ENCODE data around the gene HSP90AB1. TPM values are rescaled to one million over a fixed set of nuclear protein-coding genes. Genes with fewer than 3 reads are reported as not detected.

HSP90AB1 gene
- total RNA-seq, 1 donor from 2014 or later = 873 TPM

GRCh38 chr6:44262467-44263353 lies 15.8 kb downstream of the HSP90AB1 start:
- DNase-seq (ENCODE audit: low spot score) = no peak
- intact Hi-C loops (cut with DNase I) = no loop called here

DNA sequence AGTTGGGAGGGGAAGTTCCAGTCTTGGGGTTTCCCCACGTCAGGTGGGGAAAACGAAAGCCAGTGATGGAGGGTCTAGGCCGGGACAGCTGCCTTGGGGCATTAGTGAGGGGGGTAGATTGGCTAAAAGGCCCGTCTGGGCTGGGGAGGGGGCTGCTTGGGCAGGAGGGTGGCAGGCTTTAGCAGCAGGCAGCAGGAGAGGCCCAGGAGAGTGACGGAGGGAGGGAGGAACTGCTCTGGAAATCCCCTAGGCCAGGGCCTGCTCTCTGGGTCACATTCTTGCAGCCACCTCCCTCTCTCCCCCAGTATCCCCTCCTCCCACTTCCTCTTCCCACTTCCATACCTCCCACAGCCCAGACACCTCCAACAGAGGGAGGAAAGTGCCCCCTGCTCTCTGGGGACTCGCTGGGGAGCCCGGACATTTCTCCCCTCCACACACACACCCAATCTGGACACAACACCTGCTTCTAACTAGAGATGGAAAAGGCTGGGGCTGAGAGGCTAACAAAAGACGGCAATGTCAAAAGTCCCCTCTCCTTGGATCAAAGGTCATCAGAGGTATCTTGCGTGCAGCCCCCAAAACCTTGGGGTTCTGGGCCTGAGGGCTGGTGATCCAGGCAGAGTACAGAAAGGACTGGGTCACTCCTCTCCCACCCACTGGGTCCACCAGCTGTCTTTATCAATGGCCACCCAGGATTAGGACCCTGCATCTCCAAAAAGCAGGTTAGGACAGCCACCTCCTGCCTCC lies 16.6 kb downstream of the HSP90AB1 start:
- no peak for DNase-seq (ENCODE audit: low spot score)
- intact Hi-C loops (cut with DNase I) = no loop called here

DNA sequence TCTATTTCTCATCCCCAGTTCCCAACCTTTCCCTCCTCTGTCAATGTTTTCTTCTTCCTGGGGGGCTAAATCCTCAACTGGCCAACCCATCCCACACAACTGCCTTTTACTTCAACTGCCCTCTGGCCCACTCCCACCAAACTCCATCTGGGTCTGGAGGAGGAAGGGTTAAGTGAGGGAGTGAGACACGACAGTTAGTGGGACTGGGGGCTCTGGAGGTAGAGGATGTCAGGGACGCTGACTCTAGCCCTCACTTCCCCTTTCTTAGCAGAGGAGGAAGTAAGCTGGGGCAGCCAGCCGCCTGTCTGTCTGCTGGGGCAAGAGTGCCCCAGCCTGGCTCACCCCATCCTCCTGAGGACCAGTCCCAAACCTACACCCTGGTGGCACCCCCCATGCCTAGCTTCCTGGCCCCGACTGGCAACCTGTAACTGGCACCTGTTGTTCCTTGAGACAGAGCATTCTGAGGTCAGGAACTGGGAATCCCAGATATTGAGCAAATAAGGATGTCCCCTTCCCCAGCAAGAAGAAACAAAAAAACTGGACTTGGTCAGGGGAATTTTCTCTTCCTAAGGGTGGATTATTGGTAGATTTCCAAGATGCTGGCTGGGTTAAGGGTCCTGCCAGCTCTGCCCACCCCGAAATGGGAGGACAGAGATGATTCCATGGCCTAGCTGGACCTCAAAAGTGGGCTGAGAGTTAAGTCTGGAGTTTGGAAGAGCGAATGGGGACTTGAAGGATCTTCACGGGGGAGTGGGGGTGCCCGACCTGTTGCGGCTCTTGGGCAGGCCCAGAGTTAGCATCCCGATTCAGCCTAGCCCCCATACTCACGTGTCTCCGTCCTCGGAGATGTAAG lies 17.5 kb downstream of the HSP90AB1 start:
- intact Hi-C loops (cut with DNase I) = loop anchor here (5.0 kb wide), 1 partner anchor 48 kb away; the partner anchor contains the start of gene AARS2
- DNase-seq (ENCODE audit: low spot score) = peak; percentile 88

- intact Hi-C loops (cut with DNase I) = loop anchor here (5.0 kb wide), 1 partner anchor 47 kb away; the partner anchor contains the start of gene AARS2
Observed at GRCh38 chr6:44265007-44265721, 18.3 kb downstream of the HSP90AB1 start, which contains the start of gene NFKBIE. NFKBIE (minus strand) TSS chr6:44265551; CDS start chr6:44265346, 205 bp downstream.

DNA sequence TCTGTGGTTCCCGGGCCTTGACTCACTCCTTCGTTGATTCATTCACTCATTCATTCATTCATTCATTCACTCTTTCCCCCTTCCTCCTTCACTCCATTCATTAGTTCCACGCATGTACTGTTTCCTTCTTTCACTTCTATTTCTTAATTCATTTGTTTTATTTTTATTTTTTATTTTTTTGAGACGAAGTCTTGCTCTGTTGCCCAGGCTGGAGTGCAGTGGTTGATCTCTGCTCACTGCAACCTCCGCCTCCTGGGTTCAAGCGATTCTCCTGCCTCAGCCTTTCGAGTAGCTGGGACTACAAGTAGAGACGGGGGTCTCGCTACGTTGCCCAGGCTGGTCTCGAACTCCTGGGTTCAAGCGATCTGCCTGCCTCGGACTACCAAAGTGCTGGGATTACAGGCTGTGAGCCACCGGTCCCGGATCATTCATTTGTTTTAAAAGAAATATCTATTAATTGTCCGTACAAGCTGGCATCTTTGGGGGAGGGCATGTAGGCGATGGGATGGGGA lies 18.9 kb downstream of the HSP90AB1 start:
- no peak for DNase-seq (ENCODE audit: low spot score)
- intact Hi-C loops (cut with DNase I) = loop anchor here (5.0 kb wide), 1 partner anchor 47 kb away; the partner anchor contains the start of gene AARS2

More at GRCh38 chr6:44265007-44265721, 18.3 kb downstream of the HSP90AB1 start, which contains the start of gene NFKBIE:
- DNase-seq (ENCODE audit: low spot score) = peak; percentile 97

- intact Hi-C loops (cut with DNase I) = loop anchor here (5.0 kb wide), 1 partner anchor 46 kb away; the partner anchor contains the start of gene AARS2
- no peak for DNase-seq (ENCODE audit: low spot score)
Observed at GRCh38 chr6:44266347-44266746, 19.4 kb downstream of the HSP90AB1 start.

- intact Hi-C loops (cut with DNase I) = loop anchor here (5.0 kb wide), 1 partner anchor 45 kb away; the partner anchor contains the start of gene AARS2
- no peak for DNase-seq (ENCODE audit: low spot score)
Observed at GRCh38 chr6:44267252-44267651, 20.4 kb downstream of the HSP90AB1 start.

GRCh38 chr6:44268095-44268628 lies 21.3 kb downstream of the HSP90AB1 start:
- intact Hi-C loops (cut with DNase I) = loop anchor here (2.0 to 5.0 kb wide), 2 partner anchors 44 to 71 kb away; partner anchors contain the start of gene AARS2
- peak; percentile 77 for DNase-seq (ENCODE audit: low spot score)

DNA sequence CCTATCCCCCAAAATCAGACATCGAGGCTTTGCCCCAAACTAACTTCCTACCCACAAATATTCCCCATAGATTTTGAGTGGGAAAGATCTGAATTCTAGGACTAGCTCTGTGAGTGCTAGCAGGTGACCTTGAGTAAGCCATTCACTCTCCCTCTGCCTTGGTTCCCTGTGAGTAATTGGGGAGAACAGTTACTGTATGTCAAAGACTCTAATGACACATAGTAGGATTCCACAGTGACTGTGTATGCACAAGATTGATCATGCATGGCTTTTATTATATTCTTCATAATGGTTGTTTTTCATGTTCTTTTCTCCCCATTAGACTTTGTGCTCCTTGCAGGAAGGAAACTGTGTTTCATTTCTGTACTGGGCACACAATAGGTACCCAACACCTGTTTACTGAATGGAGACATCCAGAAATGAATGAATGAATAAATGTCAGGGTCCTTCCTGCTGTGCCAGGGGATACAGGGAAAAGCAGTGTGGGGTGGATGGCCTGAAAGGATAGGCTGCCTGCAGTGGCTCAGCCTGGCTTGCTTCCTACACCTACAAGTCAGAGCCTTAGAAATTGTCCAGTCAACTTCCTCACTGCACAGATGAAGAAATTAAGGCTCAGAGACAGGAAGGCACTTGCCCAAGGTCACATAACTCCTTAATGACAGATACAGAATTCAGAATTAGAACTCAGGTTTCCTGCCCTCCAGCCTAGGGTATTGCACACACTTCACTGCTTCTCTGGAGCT lies 22.4 kb downstream of the HSP90AB1 start:
- intact Hi-C loops (cut with DNase I) = loop anchor here (2.0 to 5.0 kb wide), 2 partner anchors 43 to 69 kb away; partner anchors contain the start of gene AARS2
- DNase-seq (ENCODE audit: low spot score) = no peak

DNA sequence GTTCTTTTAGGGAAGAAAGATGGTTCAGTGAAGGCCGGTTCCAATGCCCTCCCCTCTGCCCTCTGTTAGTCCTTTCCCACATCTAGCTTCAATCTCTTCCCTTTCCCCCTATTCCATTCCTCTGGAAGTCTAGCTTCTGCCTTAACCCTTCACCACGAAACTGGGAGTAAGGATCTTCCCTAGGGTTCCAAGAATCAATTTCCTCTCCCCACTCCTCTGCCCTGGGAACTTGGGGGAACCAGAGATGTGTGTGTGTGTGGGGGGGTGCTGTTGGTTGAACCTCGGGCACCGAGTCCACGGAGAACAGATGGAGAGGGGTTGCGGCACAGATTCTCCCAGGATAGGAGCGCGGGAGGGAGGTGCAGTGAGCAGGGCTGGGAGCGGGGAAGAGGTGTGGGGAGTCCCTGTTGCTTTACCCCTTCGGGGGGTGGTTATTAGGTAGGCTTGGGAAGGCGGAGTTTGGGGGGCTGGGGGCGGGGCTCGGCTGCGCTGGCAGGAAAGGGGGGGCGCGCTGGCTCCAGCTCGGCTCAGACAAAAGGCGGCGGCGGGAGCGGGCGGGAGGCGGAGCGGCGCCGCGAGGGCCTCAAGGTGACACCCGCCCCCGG lies 23.1 kb downstream of the HSP90AB1 start, which contains the start of gene TMEM151B:
TMEM151B (plus strand) TSS at position 530 of the 605 bp plus-strand sequence. CDS start 293 bp downstream, outside the sequence.
- no peak for DNase-seq (ENCODE audit: low spot score)
- intact Hi-C loops (cut with DNase I) = loop anchor here (2.0 to 5.0 kb wide), 2 partner anchors 42 to 69 kb away; partner anchors contain the start of gene AARS2

GRCh38 chr6:44270526-44271405 lies 23.9 kb downstream of the HSP90AB1 start:
- no peak for DNase-seq (ENCODE audit: low spot score)

DNA sequence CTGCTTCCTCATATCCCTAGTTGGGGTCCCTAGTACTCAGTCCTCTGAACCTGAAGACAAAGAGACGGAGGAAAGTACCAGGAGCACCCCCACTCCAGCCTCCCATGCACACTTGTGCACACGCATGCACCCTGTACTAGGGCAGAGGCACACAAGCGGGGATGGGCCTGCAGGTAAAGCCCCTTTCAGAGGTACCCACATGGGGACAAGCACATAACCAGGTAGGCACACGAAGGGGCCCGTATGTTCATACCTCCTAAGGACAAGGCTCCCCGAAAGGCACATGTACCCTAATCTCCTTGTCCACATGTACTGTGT lies 24.5 kb downstream of the HSP90AB1 start:
- intact Hi-C loops (cut with DNase I) = no loop called here

More at GRCh38 chr6:44270526-44271405, 23.9 kb downstream of the HSP90AB1 start:
- intact Hi-C loops (cut with DNase I) = no loop called here

DNA sequence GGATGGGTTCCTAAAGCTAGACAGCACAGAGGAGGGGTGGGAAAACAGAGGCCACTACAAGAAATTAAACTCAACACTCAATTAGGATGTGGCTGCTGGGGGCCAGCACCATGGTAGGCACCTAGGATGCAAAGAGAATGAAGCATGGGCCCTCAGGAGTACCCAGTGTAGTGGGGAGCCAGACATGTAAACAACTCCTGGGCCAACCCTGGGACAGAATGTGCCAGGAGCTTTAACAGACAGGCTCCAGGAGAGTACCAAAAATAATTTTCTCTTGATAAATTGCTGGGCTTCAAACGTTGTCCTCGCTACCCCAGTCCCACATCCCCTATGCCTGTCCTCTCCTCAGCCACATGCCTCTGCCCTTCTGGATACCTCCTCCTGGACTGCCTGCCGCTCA lies 25.0 kb downstream of the HSP90AB1 start:
- DNase-seq (ENCODE audit: low spot score) = no peak
- intact Hi-C loops (cut with DNase I) = no loop called here

More for the DNA sequence above, 24.5 kb downstream of the HSP90AB1 start:
- DNase-seq (ENCODE audit: low spot score) = no peak

DNA sequence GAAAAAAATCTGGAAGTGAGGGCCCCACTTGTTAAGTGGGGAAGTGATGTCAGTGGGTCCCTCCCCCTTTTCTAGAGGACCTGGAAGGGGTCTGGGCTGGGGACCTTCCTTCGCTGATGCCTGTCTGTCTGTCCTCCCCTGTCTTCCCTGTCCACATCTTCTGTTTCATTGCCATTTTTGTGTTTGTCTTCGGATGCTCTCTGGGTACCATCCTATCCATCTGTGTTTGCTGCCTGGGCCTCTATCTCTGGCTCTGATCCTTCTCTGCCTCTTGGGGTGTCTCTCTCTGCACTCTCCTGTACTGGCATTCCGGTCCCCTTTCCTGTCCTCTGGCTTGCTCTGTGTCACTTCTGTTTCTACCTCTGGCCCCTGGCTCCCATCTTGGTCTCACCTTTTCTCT lies 25.6 kb downstream of the HSP90AB1 start:
- intact Hi-C loops (cut with DNase I) = no loop called here
- no peak for DNase-seq (ENCODE audit: low spot score)

DNA sequence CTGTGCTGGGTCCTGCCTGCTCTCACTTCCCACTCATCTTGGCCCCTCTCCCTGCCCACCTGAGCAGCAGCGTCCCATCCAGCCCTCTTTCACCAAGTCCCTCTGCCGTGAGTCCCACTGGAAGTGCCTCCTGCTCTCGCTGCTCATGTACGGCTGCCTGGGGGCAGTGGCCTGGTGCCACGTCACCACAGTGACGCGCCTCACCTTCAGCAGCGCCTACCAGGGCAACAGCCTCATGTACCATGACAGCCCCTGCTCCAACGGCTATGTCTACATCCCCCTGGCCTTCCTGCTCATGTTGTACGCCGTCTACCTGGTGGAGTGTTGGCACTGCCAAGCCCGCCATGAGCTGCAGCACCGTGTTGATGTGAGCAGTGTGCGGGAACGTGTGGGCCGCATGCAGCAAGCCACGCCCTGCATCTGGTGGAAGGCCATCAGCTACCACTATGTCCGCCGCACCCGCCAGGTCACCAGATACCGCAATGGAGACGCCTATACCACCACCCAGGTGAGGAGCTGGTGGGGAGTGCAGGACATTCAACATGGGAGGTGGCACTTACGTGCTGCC lies 26.2 kb downstream of the HSP90AB1 start:
- DNase-seq (ENCODE audit: low spot score) = no peak
- intact Hi-C loops (cut with DNase I) = no loop called here
